NCI-H2171 (cell line): ENCODE measurements around the gene CKMT2.
"Not testable (repeated sequence)": the region's sequence is repeated elsewhere in the genome, so short reads cannot be mapped to it uniquely, and the experiment has no call there.

ENCODE experiments used
- DNase-seq: peaks from one replicate; lab custom pipeline; 2025; lab: John Stamatoyannopoulos, UW

The CKMT2 gene

DNA sequence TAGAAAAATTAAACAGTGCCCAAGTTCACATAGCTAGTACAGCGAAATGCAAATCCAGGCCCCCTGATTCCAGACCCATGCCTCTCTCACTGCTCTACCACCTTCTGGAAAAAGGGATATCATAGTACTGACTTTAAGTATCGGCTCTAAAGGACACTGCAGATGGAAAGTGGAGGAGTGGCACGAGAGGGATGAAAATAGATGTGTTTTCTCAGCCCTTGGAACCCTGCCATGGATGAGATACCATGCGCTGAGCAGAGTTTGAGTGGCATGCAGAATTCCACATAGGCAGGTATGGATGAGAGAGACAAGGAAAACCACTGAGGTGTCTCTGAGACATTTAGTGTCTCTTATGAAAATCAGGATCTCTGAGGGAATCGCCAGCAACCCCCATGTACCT lies 18.8 kb downstream of the CKMT2 start:
- no peak for DNase-seq

DNA sequence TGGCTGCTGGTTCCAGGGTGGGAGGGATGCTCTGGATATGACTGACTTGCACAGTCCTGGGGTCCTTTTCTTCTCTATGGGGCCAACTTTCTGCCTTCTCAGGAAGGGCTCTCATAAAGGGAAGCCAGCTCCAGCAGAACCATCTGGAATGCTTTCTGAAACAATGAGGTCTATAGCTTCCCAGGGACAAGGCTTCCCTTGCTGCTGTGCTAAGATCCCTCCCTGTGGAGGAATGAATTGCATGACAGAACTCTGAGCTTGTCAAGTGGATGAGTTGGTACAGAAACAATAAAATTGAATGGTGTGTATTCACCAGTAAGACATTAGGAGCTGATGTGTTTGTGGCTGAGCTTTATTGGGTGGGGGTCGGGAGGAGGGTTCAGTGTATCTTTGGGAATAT lies 19.8 kb downstream of the CKMT2 start:
- DNase-seq, result no peak

DNA sequence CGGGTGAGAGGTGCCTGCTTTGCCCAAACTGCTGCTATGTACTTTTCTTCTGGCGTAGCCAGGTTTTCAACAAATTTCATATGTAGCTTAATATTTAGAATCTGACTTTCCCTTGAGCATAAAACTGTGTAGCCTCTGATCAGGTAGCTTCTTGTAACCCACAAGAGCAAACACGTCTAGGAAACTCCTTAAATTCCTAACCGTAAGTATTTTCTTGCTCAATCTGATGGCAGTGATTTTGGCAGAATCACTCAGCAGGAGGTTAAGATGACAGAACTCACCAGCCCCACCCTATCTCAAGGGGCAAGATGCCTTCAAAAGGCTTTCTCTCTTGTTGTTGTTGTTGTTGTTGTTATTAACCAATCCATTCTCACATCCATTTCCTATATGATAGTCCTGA lies 20.8 kb downstream of the CKMT2 start:
- no peak for DNase-seq

- DNase-seq, result no peak
Measured at GRCh38 chr5:81254886-81255559, 21.9 kb downstream of the CKMT2 start.

GRCh38 chr5:81256766-81257165 lies 23.6 kb downstream of the CKMT2 start:
- DNase-seq, result no peak

DNA sequence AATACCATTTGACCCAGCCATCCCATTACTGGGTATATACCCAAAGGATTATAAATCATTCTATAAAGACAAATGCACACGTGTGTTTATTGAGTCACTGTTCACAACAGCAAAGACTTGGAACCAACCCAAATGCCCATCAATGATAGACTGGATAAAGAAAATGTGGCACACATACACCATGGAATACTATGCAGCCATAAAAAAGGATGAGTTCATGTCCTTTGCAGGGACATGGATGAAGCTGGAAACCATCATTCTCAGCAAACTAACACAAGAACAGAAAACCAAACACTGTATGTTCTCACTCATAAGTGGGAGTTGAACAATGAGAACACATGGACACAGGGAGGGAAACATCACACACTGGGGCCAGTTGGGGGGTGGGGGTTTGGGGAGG lies 29.7 kb downstream of the CKMT2 start:
- not testable (repeated sequence) for DNase-seq

DNA sequence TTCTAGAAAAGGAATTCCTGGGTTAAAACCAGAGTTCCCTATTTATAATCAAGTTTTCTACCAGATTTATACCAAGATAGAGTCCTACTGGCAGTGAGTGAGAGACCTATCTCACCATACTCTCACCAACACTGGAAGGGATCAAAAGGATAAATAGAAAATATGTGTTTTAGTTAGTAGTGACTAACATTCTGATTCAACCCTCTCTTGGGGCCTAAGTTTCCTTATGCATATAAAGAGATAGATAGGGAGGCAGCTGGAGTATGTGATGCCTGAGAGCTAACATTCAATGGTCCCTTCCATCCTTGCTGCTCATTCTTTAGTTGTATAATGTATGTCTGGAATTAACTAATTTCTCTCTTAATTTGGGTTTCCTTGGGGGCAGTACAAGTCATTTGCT lies 32.0 kb downstream of the CKMT2 start:
- no peak for DNase-seq

- DNase-seq, result no peak
Measured at GRCh38 chr5:81268521-81269196, 35.5 kb downstream of the CKMT2 start.

- no peak for DNase-seq
Measured at GRCh38 chr5:81269751-81270393, 36.8 kb downstream of the CKMT2 start.

- not testable (repeated sequence) for DNase-seq
Measured at GRCh38 chr5:81270394-81271027, 37.4 kb downstream of the CKMT2 start.

DNA sequence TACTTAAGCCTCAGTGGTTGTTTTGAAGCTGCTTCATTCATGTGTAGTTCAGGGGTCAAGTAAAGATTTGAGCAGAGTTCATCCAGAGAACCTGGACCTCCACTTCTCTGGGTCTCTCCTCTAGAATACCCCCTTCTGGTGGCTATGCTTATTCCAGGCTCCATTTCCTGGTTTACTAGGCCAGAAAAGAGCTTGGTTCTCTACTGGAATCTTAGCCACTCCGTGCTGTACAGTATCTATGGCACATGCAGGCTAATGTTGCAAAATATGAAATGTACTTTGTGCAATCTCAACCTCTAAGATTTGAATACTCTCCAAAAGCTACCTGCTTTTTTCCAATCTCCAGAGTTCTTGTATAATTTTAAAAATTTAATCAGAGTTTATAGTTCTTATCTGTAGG lies 50.9 kb downstream of the CKMT2 start:
- no peak for DNase-seq

DNA sequence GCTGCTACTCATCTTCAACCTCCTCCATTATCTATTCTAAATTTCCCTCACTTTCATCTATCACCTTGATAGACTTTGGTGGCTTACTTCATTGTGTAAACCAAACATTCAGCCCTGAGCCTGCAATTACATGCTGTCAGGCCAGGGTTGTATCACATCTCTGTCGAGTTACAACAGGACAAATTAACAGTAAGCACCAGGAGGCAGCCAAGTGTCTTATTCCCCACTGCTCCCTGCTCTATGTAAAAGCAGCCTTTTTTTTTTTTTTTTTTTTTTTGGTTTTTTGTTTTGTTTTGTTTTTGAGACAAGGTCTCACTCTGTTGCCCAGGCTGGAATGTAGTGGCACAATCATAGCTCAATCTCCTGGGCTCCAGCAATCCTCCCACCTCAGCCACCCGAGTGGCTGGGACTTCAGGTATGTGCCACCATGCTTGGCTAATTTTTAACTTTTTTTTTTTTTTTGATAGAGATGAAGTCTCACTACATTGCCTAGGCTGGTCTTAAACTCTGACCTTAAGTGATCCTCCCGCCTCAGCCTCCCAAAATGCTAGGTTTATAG lies 53.0 kb downstream of the CKMT2 start:
- DNase-seq, result no peak

GRCh38 chr5:81288021-81288433 lies 54.9 kb downstream of the CKMT2 start:
- no peak for DNase-seq

DNA sequence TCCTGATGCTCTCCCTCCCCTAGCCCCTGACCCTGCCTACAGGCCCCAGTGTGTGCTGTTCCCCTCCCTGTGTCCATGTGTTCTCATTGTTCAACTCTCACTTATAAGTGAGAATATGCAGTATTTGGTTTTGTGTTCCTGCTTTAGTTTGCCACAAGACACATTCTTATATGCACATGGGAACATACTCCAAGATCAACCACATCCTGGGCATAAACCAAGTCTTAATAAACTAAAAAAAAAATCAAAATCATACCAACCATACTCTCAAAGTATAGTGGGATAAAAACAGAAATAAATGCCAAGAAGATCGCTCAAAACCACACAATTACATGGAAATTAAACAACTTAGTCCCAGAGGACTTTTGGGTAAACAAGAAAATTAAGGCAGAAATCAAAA lies 57.0 kb downstream of the CKMT2 start:
- no peak for DNase-seq

- no peak for DNase-seq
Measured at GRCh38 chr5:81292130-81292529, 59.0 kb downstream of the CKMT2 start.

DNA sequence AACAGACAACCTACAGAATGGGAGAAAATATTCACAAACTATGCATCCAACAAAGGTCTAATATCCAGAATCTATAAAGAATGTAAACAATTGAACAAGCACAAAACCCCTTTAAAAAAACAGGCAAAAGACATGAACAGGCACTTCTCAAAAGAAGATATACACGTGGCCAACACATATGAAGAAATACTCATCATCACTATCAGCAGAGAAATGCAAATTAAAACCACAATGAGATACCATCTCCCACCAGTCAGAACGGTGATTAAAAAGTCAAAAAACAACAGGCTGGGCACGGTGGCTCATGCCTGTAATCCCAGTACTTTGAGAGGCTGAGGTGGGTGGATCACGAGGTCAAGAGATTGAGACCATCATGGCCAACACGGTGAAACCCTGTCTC lies 60.9 kb downstream of the CKMT2 start:
- DNase-seq, result not testable (repeated sequence)

GRCh38 chr5:81297531-81297930 lies 64.4 kb downstream of the CKMT2 start:
- DNase-seq, result no peak

DNA sequence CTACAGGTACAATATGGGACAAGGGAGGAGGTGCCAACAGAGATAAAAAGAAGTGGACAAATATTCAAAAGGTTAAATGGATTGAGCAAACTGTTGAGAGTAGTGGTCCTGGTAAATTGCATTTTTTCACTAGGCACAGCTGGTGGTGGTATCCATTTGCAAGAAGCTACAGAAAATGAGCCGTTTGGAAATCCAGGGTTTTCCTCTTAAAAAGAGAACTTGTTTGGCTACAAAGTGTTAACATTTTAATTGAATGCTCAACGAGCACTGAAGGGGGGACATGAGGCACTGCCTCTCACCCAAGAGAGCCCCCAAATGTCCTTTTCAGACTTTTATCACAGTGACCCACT lies 67.8 kb downstream of the CKMT2 start:
- DNase-seq, result no peak

DNA sequence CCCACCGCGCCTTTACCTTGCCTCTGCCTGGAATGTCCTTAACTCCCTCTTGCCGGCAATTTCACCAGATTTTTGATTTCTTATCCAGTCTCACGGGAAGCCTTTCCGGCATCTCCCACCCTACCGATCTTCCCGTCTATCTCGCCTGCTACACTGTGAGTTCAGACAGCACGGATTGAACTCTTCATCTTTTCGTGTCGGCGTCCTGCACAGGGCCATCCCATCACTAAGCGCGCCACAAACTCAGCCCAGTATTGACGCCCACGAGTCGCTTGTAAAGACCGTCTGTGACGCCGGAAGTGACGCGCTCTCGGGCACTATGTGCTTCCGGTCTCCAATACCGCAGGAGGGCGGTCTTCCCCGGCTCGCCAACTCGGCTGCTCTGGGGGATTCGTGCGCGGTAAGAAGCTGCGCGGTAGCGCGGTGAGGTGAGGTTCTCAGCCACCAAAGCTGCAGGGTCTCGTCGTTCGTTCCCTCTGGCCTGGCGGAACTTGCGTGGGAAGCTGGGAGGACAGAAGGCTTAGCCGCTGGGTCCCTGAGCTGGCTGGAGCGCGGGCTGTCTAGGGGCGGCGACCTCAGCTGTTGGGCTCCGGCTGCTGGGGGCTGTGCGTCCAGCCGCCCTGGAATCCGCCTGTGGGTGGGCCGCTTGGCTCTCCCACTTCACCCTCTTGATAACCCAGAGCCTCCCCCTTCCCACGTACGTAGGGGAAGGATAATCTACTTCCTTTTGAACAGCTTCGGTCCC lies 68.3 kb downstream of the CKMT2 start, which contains the start of gene ZCCHC9:
TSS of gene ZCCHC9 (plus strand) at position 317 of the 745 bp plus-strand sequence. CDS start 3,171 bp downstream, outside the sequence.
- peak; percentile 80 for DNase-seq

- DNase-seq, result no peak
Measured at GRCh38 chr5:81302596-81302995, 69.5 kb downstream of the CKMT2 start.

GRCh38 chr5:81303563-81303962 lies 70.4 kb downstream of the CKMT2 start:
- no peak for DNase-seq

- DNase-seq, result no peak
Measured at GRCh38 chr5:81305785-81306184, 72.7 kb downstream of the CKMT2 start.
